Measurements from ENCODE around the gene NHP2. TPM values are rescaled to one million over a fixed set of nuclear protein-coding genes. Genes with fewer than 3 reads are reported as not detected.
A peak's percentile ranks its signal among the peaks of the same experiment; 100 is the strongest.
"Not testable (repeated sequence)": the region's sequence is repeated elsewhere in the genome, so short reads cannot be mapped to it uniquely, and the experiment has no call there.

Gene NHP2
- total RNA-seq, 4 donors from 2014 or later, result 109 to 257 (median 177) TPM

- Histone ChIP-seq H3K4me3 (replicated peaks in 1 of 3) (no peak overlapping the region), H3K4me1 (peaks cover 8 to 10% of the 10 kb centered on the region in 2 donors), H3K27ac (no peak overlapping the region), H3K27me3 (no peaks in the 10 kb centered on the region), H3K9me3 (no peaks in the 10 kb centered on the region), H3K36me3 (no peaks in the 10 kb centered on the region)
- DNase-seq, result no peak
- intact Hi-C loops (cut with DNase I), result no loop called here
- WGBS, 2 donors, result 89 to 91% methylated on average over 9 of the region's 9 CpGs
- TF ChIP-seq POLR2A (IDR thresholded peaks at IDR 0.05), result no peak
- TF ChIP-seq, protein P1, sequence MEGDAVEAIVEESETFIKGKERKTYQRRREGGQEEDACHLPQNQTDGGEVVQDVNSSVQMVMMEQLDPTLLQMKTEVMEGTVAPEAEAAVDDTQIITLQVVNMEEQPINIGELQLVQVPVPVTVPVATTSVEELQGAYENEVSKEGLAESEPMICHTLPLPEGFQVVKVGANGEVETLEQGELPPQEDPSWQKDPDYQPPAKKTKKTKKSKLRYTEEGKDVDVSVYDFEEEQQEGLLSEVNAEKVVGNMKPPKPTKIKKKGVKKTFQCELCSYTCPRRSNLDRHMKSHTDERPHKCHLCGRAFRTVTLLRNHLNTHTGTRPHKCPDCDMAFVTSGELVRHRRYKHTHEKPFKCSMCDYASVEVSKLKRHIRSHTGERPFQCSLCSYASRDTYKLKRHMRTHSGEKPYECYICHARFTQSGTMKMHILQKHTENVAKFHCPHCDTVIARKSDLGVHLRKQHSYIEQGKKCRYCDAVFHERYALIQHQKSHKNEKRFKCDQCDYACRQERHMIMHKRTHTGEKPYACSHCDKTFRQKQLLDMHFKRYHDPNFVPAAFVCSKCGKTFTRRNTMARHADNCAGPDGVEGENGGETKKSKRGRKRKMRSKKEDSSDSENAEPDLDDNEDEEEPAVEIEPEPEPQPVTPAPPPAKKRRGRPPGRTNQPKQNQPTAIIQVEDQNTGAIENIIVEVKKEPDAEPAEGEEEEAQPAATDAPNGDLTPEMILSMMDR (IDR thresholded peaks at IDR 0.05), result no peak
Observed at GRCh38 chr5:178129296-178129695, 24.4 kb downstream of the NHP2 start.

DNA sequence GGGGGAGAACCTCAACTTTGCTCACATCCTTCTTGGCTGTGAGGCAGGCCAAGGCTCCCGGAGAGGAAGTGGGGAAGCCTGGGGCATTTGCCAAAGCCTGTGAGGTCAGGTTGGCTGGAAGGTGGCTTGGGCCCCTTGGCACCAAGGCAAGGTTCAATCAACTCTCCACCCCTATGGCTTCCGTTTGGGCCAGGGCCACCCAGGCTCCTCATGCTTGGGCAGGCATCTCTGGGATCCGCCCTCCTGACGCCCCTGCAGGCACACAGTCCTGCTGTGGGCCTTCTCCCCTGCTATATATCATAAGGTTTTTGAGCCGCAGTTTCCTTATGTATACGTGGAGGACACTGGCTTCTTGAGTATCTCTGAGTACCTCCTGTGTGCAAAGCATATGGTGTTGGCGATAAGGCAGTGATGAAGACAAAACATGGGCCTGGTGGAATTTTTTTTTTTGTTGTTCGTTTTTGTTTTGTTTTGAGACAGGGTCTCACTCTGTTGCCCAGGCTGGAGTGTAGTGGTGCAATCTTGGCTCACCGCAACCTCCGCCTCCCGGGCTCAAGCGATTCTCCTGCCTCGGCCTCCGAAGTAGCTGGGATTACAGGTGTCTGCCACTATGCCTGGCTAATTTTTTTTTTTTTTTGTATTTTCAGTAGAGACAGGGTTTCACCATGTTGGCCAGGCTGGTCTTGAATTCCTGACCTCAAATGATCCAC is 26.2 kb downstream of the NHP2 start:
- intact Hi-C loops (cut with DNase I); DNase-seq; H3K36me3 ChIP-seq; H3K27me3 ChIP-seq; H3K9me3 ChIP-seq; H3K27ac ChIP-seq; H3K4me3 ChIP-seq (replicated peaks in 1 of 3): not testable (repeated sequence)
- peaks cover 8 to 16% of the 10 kb centered on the region in 2 donors for H3K4me1 ChIP-seq
- WGBS, 2 donors, result 83% methylated on average over 13 to 14 of the region's 14 CpGs

DNA sequence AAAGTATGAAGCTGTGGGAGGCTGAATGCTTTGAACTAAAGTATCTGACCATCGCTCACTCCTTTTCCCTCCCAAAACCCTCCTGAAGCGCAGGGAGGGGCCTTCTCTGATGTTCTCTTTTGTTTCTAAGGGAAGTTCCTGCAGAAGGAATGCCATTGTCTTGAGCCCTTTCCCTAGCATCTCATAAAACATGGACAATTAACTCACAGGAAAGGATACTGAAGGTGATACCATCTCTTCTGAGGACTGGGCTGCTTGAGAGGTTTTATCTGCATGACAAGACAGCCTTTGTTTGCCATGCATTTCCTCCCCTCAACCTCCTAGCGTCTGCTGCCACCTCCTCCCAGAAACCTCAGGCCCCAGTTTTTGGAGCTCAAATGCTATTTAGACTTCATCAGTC is 27.1 kb downstream of the NHP2 start:
- 78 to 80% methylated on average over 3 of the region's 3 CpGs for WGBS, 2 donors
- intact Hi-C loops (cut with DNase I), result no loop called here
- no peaks in the 10 kb centered on the region for H3K27me3 ChIP-seq
- H3K36me3 ChIP-seq, result no peaks in the 10 kb centered on the region
- no peak overlapping the region for H3K4me3 ChIP-seq (replicated peaks in 1 of 3)
- DNase-seq, result no peak
- H3K9me3 ChIP-seq, result no peaks in the 10 kb centered on the region
- peaks cover 1 to 8% of the 10 kb centered on the region in 2 donors for H3K4me1 ChIP-seq
- TF ChIP-seq, protein P1 (IDR thresholded peaks at IDR 0.05), result no peak
- TF ChIP-seq POLR2A (IDR thresholded peaks at IDR 0.05), result no peak
- no peak overlapping the region for H3K27ac ChIP-seq

GRCh38 chr5:178125253-178125906 is 28.3 kb downstream of the NHP2 start:
- Histone ChIP-seq H3K27me3 (no peaks in the 10 kb centered on the region), H3K4me1 (peaks cover 5 to 13% of the 10 kb centered on the region in 2 donors), H3K27ac (no peak overlapping the region), H3K9me3 (no peaks in the 10 kb centered on the region), H3K4me3 (replicated peaks in 1 of 3) (no peak overlapping the region), H3K36me3 (no peaks in the 10 kb centered on the region)
- DNase-seq, result no peak
- WGBS, 2 donors, result 85 to 91% methylated on average over 10 of the region's 10 CpGs
- intact Hi-C loops (cut with DNase I), result no loop called here
- TF ChIP-seq, protein P1 (IDR thresholded peaks at IDR 0.05), result no peak
- TF ChIP-seq POLR2A (IDR thresholded peaks at IDR 0.05), result no peak

- peaks cover 5 to 13% of the 10 kb centered on the region in 2 donors for H3K4me1 ChIP-seq
- TF ChIP-seq POLR2A (IDR thresholded peaks at IDR 0.05), result no peak
- TF ChIP-seq, protein P1 (IDR thresholded peaks at IDR 0.05), result no peak
- peak; percentile 57 to 62 for DNase-seq
- intact Hi-C loops (cut with DNase I), result no loop called here
- H3K4me3 ChIP-seq (replicated peaks in 1 of 3), result no peak overlapping the region
- H3K9me3 ChIP-seq, result no peaks in the 10 kb centered on the region
- WGBS, 2 donors, result 60 to 83% methylated on average over 11 to 15 of the region's 18 CpGs
- no peaks in the 10 kb centered on the region for H3K27me3 ChIP-seq
- H3K36me3 ChIP-seq, result no peaks in the 10 kb centered on the region
- H3K27ac ChIP-seq, result no peak overlapping the region
Observed at GRCh38 chr5:178123966-178124925, 29.4 kb downstream of the NHP2 start.

All from thyroid gland (tissue), 4 donors.